Ramos (cell line): ENCODE data around the gene YTHDF2.

Experiments
- in situ Hi-C: fragments of 300-500 bp; cut with MboI; formaldehyde crosslinking; loops from one replicate; pipeline ENCODE4 v1.14.3; 2022; ENCODE audit warnings: low sequenced_read_pairs; ENCODE audit not compliant: unreplicated experiment

YTHDF2 gene

DNA sequence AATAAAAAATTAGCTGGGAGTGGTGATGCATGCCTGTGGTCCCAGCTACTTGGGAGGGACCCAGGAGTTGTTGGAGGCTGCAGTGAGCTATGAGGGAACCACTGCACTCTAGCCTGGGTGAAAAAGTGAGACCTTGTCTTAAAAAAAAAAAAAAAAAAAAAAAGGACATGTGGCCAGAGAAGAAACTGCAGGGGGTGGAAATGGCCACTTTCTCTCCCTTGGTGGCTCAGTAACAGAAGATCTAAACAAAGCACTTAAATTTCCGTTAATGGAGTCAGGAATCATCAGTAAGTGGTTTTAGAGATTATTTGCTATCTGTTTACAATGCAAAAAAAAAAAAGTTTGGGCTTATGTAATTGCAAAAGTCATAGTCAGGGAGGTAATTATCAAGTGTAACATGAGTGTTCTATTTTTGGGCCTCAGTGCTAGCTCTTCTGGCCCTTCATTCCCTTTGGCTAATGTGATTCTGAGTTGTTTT, 55.9 kb downstream of the YTHDF2 start:
- in situ Hi-C loops, result loop anchor here (25.0 kb wide), 1 partner anchor 245 kb away; no protein-coding TSS in a partner anchor

DNA sequence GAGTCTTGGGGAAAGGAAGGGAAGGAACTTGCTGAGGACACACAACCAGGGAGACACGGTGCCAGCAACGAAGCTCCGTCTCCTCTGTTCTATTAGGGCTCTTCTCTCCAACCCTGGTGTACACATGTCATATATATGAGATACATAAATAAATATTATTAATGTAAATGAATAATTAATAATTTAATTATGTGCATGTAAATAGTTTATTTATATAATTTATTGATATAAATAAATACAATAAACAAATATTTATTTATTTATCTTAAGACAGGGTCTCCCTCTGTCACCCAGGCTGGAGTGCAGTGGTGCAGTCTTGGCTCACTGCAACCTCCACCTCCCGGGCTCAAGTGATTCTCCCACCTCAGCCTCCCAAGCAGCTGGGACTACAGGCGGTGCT, 57.8 kb downstream of the YTHDF2 start:
- in situ Hi-C loops, result loop anchor here (25.0 kb wide), 1 partner anchor 243 kb away; no protein-coding TSS in a partner anchor

- in situ Hi-C loops, result loop anchor here (25.0 kb wide), 1 partner anchor 241 kb away; no protein-coding TSS in a partner anchor
Measured at GRCh38 chr1:28796352-28797211, 59.8 kb downstream of the YTHDF2 start.

DNA sequence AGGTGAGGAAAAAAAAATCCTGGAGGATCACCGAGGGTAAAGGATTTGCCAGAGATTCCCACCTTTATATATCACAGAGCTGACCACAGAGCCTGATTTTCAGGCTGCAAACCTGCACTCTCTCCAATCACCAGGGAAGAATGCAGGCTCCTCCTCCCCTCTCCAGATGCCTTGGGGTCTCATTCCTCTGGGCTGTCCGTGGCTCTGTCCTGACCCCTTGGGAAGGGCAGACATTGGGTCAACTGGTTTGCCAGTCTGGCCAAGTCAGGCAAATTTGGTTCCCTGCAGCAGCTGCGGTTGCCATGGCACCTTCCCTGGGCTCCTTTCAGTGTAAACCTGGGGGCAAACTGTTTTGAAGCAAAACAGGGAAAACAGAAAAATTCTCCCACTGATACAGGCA, 63.6 kb downstream of the YTHDF2 start:
- in situ Hi-C loops, result no loop called here

GRCh38 chr1:28801461-28801860, 64.7 kb downstream of the YTHDF2 start:
- in situ Hi-C loops, result no loop called here

DNA sequence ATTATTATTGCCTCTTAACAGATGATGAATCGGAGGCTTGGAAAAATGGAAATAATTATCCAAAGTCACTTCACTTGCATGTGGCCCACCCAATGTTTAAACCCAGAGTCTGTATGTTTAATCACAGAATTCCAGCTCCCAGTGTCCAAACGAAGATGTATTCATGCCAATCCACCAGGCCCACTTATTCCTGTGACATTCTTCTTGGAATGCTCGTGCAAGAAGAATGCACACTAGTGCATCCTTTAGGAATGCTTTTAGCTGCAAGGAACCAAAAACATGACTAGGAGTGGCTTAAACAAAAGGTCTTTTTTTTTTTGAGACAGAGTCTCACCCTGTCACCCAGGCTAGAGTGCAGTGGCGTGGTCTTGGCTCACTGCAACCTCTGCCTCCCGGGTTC, 66.3 kb downstream of the YTHDF2 start:
- in situ Hi-C loops, result no loop called here

DNA sequence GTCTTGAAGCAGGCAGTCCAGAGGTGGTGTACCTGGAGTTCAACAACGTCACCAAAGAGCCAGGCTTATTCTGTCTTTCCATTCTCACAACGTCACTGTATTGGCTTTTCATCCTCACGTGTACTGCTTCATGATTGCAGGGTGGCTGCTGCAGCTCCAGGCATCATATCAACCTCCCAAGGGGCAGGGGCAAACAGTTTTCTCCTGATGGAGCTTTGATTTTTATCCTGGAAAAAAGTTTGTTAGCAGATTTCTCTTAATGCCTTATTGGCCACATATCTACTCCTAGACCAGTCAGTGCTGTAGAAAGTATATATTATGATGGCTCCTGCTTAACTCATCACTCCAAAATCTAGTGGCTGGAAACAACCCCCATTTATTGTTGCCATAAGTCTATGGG, 66.9 kb downstream of the YTHDF2 start:
- in situ Hi-C loops, result no loop called here

DNA sequence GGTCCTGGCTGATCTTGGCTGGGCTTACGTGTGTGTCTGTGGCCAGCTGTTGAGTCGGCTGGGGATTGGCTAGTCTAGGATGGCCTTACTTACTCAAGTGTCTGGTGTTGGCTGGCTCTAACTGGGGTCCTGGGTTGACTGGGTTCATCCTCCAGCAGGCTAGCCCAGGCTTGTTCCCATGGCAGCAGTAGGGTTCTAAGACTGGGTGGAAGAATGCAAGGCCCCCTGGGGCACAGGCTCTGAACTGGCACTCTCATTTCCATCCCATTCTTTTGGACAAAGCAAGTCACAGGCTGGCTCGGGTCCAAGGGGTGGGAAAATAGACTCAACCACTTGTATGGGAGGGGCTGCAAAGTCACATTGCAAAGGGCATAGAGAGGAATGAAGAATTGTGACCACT, 67.3 kb downstream of the YTHDF2 start:
- in situ Hi-C loops, result no loop called here

- in situ Hi-C loops, result no loop called here
Measured at GRCh38 chr1:28807046-28807445, 70.3 kb downstream of the YTHDF2 start.

DNA sequence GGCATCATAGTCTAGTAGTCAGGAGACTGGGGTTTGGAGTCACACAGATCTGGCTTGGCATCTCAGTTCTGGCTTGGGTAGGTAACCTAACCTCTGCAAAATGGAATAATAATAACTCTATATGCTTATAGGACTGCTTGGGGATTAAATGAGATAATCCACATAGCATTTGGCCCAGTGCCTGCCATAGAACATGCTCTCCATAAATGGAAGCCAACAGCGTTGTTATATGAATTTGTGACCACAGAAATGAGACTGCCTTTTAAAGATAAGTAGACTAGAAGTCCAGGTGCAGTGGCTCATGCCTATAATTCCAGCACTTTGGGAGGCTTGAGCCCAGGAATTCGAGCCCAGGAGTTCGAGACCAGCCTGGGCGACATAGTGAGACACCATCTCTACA, 71.2 kb downstream of the YTHDF2 start:
- in situ Hi-C loops, result no loop called here

DNA sequence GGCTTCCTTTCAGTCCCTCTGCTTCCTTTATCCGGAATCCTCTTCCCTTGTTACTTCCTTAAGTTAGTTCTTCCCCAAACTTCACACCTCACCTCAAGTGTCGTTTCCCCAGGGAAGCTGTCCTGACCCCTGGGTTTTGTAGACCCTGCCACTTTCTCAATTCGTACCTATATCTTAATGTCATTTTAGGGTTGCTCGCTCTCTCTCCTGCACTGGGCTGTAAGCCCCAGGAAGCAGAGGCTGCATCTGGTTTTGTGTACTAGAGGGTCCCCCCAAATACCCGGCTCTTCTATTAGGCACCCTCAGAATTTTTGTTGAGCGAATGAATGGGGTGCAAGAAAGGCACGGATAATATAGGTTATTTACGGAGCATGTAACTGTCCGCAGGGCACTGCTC, 74.6 kb downstream of the YTHDF2 start:
- in situ Hi-C loops, result no loop called here

DNA sequence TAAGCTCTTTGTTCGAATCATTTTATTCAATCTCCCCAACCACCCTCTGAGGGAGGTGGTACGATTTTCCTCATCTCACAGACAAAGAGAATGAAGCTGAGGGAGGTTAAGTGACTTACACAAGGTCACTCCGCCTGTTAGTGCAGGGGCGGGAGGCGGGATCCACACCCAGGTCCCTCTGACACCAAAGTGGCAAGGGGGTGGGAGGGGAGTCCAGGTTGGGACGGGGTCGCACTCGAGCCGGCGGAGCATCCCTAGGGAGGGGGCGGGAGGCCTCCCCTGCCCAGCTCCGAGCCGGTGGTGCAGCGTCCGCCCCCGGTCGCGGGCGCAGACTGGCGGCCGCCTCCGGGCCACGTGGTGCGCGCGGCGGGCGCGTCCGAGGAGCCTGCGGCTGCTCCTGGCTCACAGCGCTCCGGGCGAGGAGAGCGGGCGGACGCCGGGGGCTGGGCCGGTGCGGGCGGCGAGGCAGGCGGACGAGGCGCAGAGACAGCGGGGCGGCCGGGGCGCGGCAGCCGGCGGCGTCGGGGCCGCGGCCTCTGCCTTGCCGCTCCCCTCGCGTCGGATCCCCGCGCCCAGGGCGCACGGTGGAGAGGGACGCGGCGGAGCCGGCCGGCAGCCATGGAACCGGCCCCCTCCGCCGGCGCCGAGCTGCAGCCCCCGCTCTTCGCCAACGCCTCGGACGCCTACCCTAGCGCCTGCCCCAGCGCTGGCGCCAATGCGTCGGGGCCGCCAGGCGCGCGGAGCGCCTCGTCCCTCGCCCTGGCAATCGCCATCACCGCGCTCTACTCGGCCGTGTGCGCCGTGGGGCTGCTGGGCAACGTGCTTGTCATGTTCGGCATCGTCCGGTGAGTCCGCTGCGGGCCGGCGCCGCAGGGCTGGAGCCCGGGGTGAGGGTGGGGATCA, 75.3 kb downstream of the YTHDF2 start, which contains the start of gene OPRD1:
Gene OPRD1 (plus strand): TSS at position 405 of the 903 bp plus-strand sequence. CDS start 214 bp downstream, at position 619.
- in situ Hi-C loops, result no loop called here

DNA sequence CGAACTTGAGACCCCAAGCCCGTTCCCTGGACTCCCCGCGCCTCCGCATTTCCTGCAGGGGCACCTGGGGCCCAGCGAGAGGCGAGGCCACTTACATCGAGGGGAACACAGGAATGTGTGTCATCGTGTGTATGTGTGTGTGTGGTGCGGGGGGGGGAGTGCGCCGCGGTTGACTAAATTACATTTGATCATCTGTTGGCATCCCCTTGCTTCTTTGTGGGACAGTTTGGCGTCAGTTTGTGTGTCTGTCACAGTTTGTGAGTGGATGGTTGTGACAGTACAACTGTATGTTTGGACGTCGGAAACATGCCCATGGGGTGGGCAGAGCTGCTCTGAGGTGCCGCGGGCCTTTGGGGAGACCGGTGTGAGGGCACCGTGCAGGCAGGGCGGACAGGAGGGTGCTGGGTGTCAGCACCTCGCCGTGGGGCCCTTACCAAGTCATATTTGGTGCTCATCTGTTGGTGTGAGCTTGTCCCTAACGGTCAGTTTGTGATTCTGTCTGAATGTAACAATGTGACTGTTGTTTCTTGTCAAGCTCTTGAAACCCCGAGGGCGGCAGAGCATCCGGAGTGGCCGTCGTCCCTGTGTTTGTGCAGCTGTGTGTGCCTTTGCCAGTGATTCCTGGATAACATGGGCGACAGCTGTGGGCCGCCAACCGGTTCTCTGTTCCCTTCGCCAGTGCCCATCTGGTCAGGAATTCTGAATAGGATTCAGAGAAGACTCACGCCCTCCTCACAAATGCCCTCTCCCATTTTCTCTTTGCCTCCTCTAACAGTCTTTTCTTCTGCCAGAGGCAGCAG, 76.1 kb downstream of the YTHDF2 start:
- in situ Hi-C loops, result no loop called here

GRCh38 chr1:28813931-28814465, 77.3 kb downstream of the YTHDF2 start:
- in situ Hi-C loops, result no loop called here

DNA sequence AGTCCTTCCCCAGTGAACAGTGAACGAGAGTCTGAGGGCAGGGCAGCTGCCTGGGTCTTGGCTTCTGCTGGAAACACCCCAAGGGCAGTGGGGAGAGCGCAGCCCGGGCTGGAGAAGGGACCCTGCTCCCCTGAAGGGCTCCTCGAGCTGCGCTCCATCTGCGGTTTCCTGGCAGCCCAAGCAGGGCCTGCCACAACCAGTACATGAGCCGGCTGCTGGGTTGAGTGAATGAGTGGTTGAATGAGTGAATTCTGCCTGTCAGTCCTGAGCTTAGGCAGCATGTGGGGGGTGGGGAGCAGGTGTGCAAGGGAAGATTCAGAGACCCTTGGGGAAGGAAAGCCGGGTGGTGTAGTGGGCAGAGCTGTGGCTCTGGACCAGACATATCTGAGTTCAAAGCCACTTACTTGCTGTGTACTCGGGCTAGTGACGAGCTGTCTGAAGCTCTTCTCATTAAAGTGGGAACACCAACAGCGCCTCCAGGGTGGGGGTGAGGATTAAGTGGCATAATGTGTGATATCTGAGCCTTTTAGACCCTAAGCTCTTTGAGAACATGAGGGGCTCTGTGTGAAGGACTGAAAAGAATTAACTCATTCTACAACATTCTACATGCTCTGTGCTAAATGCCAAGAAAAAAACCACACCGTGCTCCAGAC, 78.9 kb downstream of the YTHDF2 start:
- in situ Hi-C loops, result no loop called here

DNA sequence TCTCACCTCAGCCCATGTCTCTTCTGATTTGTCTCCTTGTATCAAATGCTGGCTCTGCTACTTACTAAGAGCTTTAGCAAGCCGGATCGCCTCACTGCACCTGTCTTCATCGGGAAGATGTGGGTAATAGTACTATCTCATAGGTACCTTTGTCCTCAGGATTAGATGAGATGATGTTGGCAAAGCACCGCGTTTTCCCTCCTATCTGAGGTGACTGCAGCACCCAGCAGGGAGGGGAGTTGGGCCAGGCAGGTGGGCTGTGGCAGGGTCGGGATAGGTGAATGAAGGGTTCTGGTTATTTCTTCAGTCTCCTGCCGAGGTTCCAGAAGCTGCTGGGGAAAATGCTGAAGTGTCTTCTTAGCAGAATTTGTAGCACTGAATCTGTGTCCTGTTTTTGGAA, 80.4 kb downstream of the YTHDF2 start:
- in situ Hi-C loops, result no loop called here

DNA sequence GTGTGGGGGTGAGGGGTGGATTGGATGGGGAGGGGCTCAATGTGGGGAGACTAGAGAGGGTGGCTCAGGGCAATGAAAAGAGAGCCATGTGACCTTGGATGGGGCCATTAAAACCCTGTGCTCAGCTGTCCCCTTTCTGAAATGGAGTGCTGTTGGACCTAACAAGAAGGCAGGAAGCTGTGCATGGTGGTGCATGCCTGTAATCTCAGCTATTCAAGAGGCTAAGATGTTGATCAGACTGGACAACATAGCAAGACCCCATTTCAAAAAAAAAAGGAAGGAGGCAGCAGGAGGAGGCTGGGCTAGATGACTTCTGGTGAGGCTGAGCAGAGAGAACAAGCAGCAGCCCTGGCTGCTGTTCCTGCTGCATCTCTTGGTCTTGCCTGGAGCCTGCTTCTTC, 82.3 kb downstream of the YTHDF2 start:
- in situ Hi-C loops, result no loop called here
